ENCODE data around the gene VWA5B2. TPM values are rescaled to one million over a fixed set of nuclear protein-coding genes. Genes with fewer than 3 reads are reported as not detected.

VWA5B2 gene
- total and polyA plus RNA-seq, 2 of the 13 experiments (the other 11 are each of a cell fraction or from before 2014, with no cell fraction given) = 0.03 to 0.04 TPM

GRCh38 chr3:184249412-184250166 is 20.2 kb downstream of the VWA5B2 start, which contains the start of gene EEF1AKMT4 (continued):
- no peak for TF ChIP-seq ATF3 (CRISPR knock-in tag; IDR thresholded peaks at IDR 0.05)
- TF ChIP-seq ZKSCAN8 (CRISPR knock-in tag; IDR thresholded peaks at IDR 0.05; ENCODE audit: borderline replicate concordance) = no peak; the same call in 1 of the 2 replicates
- no peak for TF ChIP-seq ZNF512 (CRISPR knock-in tag; IDR thresholded peaks at IDR 0.05)
- peak; percentile 49 for TF ChIP-seq SKI (IDR thresholded peaks at IDR 0.05; ENCODE audit: partially characterized antibody)
- no peak for TF ChIP-seq STAT5B (CRISPR knock-in tag; IDR thresholded peaks at IDR 0.05)
- TF ChIP-seq POLR2G (IDR thresholded peaks at IDR 0.05; ENCODE audit: low read depth, low read length) = peak; percentile 61
- TF ChIP-seq ZNF652 (CRISPR knock-in tag; IDR thresholded peaks at IDR 0.05; ENCODE audit: borderline replicate concordance, low read depth) = no peak; the same call in 1 of the 2 replicates
- no peak for TF ChIP-seq PLSCR1 (CRISPR knock-in tag; IDR thresholded peaks at IDR 0.05; ENCODE audit: borderline replicate concordance)
- no peak for TF ChIP-seq ZNF891 (CRISPR knock-in tag; IDR thresholded peaks at IDR 0.05)
- no peak; the same call in 1 of the 2 replicates for TF ChIP-seq PRMT3 (CRISPR knock-in tag; IDR thresholded peaks at IDR 0.05; ENCODE audit: borderline replicate concordance, low read depth)
- peak; percentile 55; the same call in 1 of the 2 replicates for TF ChIP-seq RAD21 (CRISPR knock-in tag; IDR thresholded peaks at IDR 0.05)
- TF ChIP-seq NFATC3 (CRISPR knock-in tag; IDR thresholded peaks at IDR 0.05) = no peak
- 0 out of 2 replicates have a peak, but pooled peaks have one; percentile 56 for TF ChIP-seq ZNF451 (CRISPR knock-in tag; IDR thresholded peaks at IDR 0.05)
- TF ChIP-seq ZNF547 (CRISPR knock-in tag; IDR thresholded peaks at IDR 0.05) = peak; percentile 29; the same call in 1 of the 2 replicates
- peak; percentile 56; the same call in 1 of the 2 replicates for TF ChIP-seq ZNF580 (CRISPR knock-in tag; IDR thresholded peaks at IDR 0.05; ENCODE audit: borderline replicate concordance, low read depth)
- TF ChIP-seq ZZZ3 (CRISPR knock-in tag; IDR thresholded peaks at IDR 0.05; ENCODE audit: borderline replicate concordance) = no peak
- no peak for TF ChIP-seq ZNF619 (CRISPR knock-in tag; IDR thresholded peaks at IDR 0.05)
- no peak for TF ChIP-seq MYNN (CRISPR knock-in tag; IDR thresholded peaks at IDR 0.05; ENCODE audit: low read depth)
- TF ChIP-seq ASH2L (IDR thresholded peaks at IDR 0.05; ENCODE audit: insufficient read length, low read depth, low read length) = peak; percentile 28
- TF ChIP-seq MEIS2 (CRISPR knock-in tag; IDR thresholded peaks at IDR 0.05) = peak; percentile 46
- TF ChIP-seq ZNF7 (CRISPR knock-in tag; IDR thresholded peaks at IDR 0.05) = no peak
- TF ChIP-seq CBX2 (IDR thresholded peaks at IDR 0.05; ENCODE audit: low read depth, low read length) = no peak
- TF ChIP-seq CBX2 (CRISPR knock-in tag; IDR thresholded peaks at IDR 0.05; ENCODE audit: low read depth) = no peak
- TF ChIP-seq MTF1 (CRISPR knock-in tag; IDR thresholded peaks at IDR 0.05) = peak; percentile 64; the same call in 1 of the 2 replicates

All from HepG2 (cell line).